GM21360 (cell line): ENCODE results near the gene EXOC4.

ENCODE experiments used
- ATAC-seq: cut with Tn5 transposase; IDR thresholded peaks from one replicate; pipeline ENCODE4 v1.9.1; 2021; ENCODE audit warnings: mild to moderate bottlenecking, moderate library complexity; ENCODE audit not compliant: unreplicated experiment

The EXOC4 gene

DNA sequence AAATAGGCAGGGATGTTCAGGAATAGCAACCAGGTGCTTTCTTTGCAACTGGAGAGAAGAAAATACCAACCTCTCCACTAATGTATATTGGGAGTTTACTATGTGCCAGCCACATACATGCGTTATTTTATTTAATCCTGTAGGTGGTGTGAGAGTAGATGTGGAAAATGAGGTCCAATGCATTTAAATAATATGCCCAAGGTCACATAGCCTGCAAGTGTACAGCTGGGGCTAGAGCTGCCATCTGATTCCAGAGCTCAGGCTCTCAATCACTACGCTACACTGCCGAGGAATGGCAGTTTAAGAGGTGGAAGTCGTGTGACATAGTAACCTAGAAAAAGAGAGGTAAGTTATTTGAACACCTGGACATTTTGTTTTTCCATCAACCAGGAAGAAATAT is 277.0 kb downstream of the EXOC4 start:
- ATAC-seq: no peak

DNA sequence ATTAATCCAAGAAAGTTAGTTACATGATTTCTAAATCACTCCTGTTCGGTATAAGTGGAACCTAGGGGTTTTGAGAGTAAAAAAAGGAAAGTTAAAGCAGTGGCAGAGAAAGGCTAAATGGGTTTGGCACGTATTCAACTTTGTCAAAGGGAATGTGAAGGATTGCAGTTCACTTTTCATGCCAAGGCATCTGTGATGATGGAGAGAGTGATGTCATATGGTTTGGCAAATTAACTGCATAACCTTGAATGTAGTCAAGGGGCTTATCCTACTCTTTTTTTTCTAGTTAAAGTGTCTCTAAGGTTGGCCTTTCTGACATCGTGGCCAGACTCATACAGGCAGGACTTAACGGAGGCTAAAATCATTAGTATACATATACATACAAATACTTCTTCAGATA is 277.8 kb downstream of the EXOC4 start:
- no peak for ATAC-seq

DNA sequence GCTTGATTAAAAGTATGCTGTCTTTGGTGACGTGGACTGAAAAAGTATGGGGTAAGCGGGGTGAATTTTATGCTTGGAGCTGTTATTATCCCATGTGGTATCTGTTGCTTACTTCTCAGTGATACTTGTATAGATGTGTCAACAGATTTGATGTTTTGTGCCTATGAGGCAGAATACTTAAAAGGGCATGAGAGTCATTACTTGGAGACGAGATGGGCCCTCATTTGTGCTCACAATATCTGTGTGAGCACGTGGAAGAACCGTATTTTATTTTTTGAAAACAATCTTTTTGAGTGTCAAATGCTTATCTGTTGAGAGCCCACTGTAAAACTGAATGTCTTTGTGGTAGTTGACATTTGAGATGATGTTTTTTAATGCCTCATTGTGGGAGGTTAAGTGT is 281.9 kb downstream of the EXOC4 start:
- no peak for ATAC-seq

- ATAC-seq: no peak
Observed at GRCh38 chr7:133535308-133535707, 282.4 kb downstream of the EXOC4 start.

GRCh38 chr7:133536450-133536849 is 283.6 kb downstream of the EXOC4 start:
- ATAC-seq: no peak

GRCh38 chr7:133539016-133539415 is 286.1 kb downstream of the EXOC4 start:
- ATAC-seq: no peak

DNA sequence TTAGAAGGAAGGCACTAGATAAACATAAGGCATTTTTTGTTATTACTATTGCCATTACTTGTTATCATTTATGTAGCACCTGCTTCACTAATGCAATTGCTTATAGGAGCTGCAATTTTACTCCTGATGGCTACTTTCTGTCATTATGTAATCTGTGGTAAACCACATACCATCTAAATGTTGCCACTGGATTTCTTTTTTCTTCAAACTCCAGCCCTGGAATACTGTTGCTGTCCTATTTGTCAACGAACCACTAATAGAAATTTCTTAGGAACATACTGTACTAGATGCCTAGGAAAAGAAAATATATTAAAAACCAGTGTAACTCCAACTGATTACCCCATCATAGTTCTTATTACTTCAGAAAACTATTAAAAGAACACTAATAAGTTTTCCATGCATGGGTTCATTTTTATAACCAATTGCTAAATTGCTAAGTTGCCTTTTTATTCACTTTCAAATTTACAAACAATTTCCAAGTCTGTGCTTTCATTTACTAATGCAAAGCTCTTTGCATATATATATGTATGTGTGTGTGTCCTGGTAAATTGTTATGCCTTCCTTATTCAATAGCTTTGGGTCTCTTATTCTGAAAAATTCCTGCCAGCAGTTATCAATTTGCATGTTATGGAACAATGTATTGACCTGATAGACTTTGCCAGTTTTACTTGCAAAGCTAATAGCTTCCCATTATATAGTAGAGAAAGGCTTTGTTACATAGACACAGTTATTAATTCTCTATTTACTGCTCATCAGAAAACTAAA is 287.4 kb downstream of the EXOC4 start:
- no peak for ATAC-seq

- no peak for ATAC-seq
Observed at GRCh38 chr7:133542209-133542780, 289.4 kb downstream of the EXOC4 start.

DNA sequence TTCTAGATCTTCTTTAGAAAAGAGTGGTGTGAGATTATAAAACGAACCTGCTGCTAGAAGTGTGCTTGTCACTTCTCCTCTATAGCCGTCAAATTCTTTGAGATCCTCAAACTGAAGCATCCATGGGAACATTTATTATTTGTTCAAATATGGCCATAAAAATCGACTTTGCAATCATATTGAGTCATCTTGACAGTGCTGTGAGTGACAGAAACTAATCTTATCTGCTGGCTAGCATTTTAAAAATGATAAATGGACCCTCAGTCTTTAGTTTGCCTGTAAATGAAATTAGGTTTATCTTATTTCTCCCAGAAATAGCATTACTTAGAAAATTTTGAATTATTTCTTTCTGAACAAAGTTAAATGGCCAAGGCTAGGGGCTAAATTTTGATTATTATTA is 290.8 kb downstream of the EXOC4 start:
- ATAC-seq: no peak

DNA sequence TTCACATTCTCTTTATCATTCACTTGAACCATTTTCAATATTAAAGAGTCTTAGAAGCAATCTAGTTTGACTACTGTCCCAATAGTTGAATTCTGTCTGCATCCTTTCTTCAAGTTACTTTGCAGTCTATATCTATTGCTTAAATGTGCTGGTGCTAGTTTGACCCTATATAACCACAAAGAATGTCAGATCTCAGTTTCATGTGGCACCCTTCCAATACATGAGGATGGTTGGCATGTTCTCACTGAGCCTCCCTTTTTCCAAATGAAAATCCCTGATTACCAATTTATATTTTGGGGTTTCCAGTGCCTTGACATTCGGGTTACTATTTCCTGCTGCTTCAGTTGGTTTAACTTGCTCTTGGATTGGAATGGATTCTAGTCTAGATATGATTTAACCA is 292.7 kb downstream of the EXOC4 start:
- ATAC-seq: no peak

GRCh38 chr7:133547981-133548380 is 295.1 kb downstream of the EXOC4 start:
- ATAC-seq: no peak

DNA sequence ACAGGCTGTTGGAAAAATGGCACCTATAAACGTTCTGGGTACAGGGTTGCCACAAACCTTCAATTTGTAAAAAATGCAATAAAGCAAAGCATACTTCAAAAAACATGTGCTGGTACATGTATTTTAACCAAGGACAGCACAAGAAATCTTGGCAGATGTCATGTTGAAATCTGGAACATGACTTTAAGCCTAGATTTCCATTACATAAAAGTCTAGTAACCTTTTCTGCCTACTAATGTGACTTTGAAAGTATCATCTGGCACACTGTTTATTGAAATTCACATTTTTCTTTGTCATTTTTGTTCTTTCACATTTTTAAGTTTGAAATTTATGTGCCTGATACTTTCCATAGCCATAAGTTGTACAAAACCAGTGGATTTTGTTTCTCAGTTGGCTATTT is 296.8 kb downstream of the EXOC4 start:
- no peak for ATAC-seq

DNA sequence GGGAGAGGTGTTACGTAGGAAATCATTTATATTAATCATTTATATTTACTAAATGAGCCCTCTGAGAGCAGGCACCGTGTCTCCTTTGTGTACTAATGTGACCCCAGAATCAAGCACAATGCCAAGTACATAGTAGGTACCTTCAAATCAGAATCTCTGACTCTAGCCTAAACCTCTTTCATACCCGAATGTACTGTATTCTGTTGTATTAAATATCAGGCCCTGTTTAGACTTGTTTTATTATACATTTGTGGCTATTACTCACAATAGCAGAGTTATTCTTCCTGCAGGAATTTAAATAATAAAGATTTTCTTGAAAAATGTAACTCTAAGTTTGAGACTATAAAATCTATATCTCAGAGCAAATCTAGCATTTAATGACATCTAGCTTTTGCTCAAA is 297.3 kb downstream of the EXOC4 start:
- no peak for ATAC-seq

GRCh38 chr7:133550811-133551210 is 297.9 kb downstream of the EXOC4 start:
- no peak for ATAC-seq

DNA sequence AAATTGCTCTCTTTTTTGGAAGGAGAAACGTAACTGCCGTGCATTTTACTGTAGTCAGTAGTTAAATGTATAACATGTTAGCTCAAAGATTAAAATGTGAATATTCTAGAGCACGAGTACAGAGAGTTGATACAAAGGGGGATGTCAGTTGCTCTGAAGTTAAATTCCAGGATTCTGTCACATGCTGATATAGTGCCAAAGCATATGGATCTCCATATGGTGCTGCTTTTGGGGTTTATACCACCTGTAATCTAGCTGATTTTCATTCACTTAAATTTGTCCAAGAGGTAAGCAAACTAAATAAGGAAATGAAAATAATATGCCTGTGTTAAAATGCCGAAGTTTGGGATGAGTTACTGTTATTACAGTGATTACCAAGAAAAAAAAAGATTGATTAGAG is 298.6 kb downstream of the EXOC4 start:
- ATAC-seq: no peak

GRCh38 chr7:133552079-133552478 is 299.2 kb downstream of the EXOC4 start:
- ATAC-seq: no peak

GRCh38 chr7:133554330-133554729 is 301.5 kb downstream of the EXOC4 start:
- no peak for ATAC-seq

DNA sequence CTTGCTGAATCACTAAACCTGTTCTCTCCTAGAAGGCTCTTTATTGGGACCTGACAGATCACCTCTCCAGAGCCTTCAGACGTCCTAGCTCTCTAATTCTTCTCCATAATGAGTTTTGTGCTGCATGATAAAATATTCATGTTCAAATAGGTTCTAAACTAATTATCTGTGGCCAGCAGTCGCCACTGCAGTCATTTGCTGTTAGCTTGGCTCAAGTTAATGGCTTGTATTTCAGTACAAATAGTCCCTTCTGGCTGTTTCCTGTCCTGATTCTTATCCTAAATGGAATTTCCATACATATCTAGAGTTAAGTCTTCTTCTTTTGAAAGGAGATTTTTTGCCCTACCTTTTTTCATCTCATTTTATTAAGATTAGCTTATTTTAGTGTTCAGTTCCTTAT is 303.2 kb downstream of the EXOC4 start:
- no peak for ATAC-seq

GRCh38 chr7:133556553-133556952 is 303.7 kb downstream of the EXOC4 start:
- ATAC-seq: no peak

DNA sequence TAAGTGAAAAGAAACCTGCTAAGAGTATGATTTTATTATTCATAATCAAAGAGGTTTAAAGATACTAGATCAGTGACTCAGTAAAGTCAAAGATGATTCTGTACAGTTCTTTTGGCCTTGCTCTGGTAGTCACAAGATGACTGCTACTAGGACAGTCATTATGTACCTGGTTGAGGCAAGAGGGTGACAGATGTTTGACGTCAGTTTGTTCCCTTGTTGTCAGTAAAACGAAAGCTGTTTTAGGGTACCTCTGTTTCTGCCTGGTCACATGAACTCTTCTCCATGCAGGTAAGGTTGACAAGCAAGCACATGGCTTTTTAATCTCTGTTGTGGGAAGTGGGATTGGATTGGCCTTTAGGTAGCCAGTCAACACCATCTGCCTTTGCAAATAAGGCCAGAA is 308.0 kb downstream of the EXOC4 start:
- ATAC-seq: no peak

DNA sequence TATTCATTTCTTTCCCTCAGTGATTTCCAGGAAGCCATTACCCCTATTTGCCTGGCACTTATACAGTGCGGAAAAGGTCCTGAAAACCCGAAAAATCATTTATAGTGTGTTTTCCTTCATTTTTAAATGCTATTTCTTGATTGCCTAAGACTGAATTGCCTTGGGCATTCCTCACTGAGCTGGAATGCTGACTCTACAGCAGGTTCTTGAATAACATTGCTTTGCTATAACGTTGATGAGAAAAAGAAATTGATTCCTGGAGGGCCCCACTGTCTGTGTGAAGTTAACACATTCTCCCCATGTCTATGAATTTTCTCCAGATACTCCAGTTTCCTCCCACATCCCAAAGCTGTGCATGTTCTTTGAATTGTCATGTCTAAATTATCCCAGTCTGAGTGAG is 308.5 kb downstream of the EXOC4 start:
- no peak for ATAC-seq

- ATAC-seq: no peak
Observed at GRCh38 chr7:133562621-133563020, 309.7 kb downstream of the EXOC4 start.

- ATAC-seq: no peak
Observed at GRCh38 chr7:133563251-133563650, 310.4 kb downstream of the EXOC4 start.
